Tongue (tissue), 2 donors: Measurements from ENCODE around the gene ELANE. TPM values are rescaled to one million over a fixed set of nuclear protein-coding genes. Genes with fewer than 3 reads are reported as not detected.
A peak's percentile ranks its signal among the peaks of the same experiment; 100 is the strongest.
"Not testable (repeated sequence)": the region's sequence is repeated elsewhere in the genome, so short reads cannot be mapped to it uniquely, and the experiment has no call there.

Experiments used
- DNase-seq: peaks from one replicate; pipeline ENCODE4 v3.0.0-alpha.2; 2015
- total RNA-seq: library from RNA; depleted of rRNA; stranded (reverse); fragments of >200 nt; gene quantifications from one replicate; pipeline ENCODE4 v1.2.3, GENCODE V29; 2014

Gene ELANE
- total RNA-seq, 1 donor from 2014 or later, result 3.5 TPM

GRCh38 chr19:879711-880438 is 27.8 kb downstream of the ELANE start:
- DNase-seq, result no peak

- no peak for DNase-seq
These were observed 29.4 kb downstream of the ELANE start for GRCh38 chr19:881385-882071.

DNA sequence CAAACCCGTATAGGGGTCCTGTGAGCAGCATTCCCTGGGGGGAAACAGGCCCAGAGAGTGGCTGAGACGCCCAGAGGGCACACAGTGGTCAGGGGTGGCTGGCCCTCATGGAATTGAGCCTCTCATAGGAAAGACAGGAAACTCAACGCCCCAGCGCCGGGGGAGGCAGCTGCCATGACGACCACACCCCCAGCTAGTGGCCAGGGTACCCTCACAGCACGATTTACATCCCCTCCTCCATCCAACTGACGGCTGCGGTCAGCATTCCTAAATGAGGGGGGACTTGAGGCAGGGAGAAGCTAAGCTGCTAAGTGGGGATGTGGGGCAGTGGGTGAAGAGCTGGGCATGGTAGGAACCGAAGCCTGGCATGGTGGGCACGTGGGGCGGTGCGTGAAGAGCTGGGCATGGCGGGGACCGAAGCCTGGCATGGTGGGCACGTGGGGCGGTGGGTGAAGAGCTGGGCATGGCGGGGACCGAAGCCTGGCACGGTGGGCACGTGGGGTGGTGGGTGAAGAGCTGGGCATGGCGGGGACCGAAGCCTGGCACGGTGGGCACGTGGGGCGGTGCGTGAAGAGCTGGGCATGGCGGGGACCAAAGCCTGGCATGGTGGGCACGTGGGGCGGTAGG is 30.9 kb downstream of the ELANE start:
- no peak for DNase-seq

- DNase-seq, result no peak
These were observed 31.6 kb downstream of the ELANE start for GRCh38 chr19:883661-884211.

DNA sequence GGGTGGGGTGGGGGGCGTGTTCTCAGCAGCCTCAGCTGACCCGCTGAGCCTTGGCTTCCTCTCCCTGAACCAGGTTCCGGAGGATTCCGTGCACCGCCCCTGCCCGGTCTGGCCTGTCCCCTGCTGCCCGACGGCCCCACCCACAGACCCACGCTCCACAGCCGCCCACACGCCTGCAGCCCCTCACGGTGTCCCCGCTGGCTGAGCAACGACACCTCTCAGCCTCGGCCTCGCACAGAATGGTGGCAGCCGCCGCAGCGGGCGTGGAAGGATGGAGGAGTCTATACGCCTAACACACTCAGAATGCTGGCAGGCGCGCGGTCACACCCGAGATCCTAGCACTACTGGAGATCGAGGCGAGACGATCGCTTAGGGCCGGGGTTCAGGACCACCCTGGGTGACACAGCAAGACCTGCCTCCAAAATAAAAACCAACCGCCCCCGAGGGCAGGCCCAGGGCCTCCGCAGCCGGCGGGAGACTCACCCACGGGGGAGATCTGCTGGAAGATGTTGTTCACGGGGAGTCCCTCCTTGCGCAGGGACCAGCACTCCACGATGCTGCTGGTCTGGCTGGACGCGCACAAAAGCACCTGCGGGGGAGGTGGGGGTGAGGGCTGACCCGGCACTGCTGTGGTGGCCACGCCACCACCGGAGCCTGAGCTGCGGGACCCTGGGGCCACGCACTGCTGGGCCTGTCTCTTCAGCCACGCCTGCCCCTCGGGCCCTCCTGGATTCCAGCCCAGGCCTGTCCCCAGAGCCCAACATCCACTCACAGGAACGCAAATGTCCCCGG is 32.5 kb downstream of the ELANE start:
- no peak for DNase-seq

GRCh38 chr19:885536-886224 is 33.6 kb downstream of the ELANE start:
- DNase-seq, result no peak

DNA sequence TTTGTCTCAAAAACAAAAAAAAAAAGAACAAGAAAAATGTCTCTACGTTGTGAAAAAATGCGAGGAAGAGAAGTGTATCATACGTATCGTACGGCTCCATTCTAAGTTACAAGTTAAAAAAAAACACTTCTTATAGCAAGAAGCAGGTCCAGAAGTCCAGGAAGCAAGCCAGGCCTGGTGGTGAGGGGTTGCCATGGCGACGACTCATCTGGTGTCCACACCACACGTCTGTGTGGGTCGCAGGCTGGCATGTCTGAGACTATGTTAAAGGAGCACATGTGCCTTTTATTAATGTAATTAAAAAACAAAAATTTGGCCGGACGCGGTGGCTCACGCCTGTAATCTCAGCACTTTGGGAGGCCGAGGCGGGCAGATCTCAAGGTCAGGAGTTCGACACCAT is 35.0 kb downstream of the ELANE start:
- DNase-seq, result no peak

DNA sequence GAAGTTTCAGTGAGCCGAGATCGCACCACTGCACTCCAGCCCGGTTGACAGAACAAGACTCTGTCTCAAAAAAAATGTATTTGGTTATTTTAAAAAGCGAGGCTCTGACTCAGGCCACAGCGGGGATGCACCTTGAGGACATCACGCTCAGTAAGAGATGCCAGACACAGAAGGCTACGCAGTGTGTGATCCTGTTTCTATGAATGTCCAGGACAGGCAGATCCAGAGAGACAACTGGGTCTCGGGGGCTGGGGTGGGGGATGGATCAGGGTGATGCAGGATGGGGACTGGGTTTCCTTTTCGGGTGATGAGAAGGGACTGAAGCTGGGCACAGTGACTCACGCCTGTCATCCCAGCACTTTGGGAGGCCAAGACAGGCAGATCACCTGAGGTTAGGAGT is 35.5 kb downstream of the ELANE start:
- DNase-seq, result no peak

GRCh38 chr19:888581-889385 is 36.7 kb downstream of the ELANE start:
- DNase-seq, result no peak

GRCh38 chr19:889662-890295 is 37.7 kb downstream of the ELANE start:
- DNase-seq, result no peak

DNA sequence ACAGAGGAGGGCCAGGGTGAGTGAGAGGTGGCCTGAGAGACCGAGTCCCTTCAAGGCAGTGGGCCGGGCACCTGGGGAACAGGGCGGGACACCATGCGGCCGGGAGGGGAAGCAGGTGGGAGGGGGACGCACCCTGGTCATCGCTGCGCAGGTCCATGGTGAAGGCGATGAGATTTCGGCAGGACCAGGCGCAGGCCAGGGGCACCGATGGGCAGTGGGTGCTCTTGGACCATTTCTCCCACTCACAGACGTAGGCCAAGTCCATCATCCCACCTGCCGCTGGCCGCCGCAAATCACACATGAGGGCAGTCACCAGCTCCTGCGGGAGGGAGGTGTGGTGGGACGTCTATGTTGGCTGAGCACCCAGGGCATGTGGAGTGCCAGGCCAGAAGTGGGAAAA is 38.7 kb downstream of the ELANE start:
- DNase-seq, result no peak

DNA sequence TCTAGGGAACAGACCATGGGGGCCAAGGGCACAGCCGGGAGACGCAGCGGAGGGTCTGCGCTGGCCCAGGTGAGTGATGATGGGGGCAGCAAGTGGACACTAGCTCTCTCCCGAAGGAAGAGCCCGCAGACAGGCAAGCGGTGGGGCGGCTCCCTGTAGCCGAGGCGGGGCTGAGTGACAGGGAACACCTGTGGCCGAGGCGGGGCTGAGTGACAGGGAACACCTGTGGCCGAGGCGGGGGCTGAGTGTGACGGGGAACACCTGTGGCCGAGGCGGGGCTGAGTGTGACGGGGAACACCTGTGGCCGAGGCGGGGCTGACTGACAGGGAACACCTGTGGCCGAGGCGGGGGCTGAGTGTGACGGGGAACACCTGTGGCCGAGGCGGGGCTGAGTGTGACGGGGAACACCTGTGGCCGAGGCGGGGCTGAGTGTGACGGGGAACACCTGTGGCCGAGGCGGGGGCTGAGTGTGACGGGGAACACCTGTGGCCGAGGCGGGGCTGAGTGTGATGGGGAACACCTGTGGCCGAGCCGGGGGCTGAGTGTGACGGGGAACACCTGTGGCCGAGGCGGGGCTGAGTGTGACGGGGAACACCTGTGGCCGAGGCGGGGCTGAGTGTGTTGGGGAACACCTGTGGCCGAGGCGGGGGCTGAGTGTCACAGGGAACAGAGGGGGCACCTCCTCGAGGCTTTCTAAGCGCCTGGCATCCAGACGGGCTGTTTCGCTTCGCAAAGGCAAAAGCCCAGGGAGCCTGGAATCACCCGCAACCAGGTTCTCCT is 39.5 kb downstream of the ELANE start:
- DNase-seq, result not testable (repeated sequence)

- DNase-seq, result peak; percentile 42
These were observed 40.3 kb downstream of the ELANE start for GRCh38 chr19:892243-892893.

DNA sequence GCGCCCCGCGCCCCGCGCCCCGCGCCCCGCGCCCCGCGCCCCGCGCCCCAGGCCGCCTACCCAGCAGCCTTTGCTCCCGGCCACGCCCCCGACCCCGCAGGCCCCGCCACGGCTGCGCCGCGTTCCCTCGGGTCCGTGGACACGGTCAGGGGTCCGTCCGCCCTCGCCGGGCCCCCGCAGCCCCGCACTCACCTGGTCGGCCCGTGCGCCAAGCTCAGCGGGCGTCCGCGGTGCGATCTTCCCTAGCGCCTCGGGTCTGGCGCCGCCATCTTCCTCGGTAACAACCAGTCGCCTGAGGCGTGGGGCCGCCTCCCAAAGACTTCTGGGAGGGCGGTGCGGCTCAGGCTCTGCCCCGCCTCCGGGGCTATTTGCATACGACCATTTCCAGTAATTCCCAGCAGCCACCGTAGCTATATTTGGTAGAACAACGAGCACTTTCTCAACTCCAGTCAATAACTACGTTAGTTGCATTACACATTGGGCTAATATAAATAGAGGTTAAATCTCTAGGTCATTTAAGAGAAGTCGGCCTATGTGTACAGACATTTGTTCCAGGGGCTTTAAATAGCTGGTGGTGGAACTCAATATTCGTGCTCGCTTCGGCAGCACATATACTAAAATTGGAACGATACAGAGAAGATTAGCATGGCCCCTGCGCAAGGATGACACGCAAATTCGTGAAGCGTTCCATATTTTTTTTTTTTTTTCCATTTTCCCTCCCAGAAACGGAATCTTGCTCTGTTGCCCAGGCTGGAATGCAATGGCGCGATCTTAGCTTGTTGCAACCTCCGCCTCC is 41.0 kb downstream of the ELANE start, which contains the start of the genes MED16 and RNU6-9:
Gene MED16, minus strand, starts transcription at position 294 of the 796 bp plus-strand sequence. CDS start 2,056 bp downstream, outside the sequence.
Gene RNU6-9, plus strand, starts transcription at position 591 of the 796 bp plus-strand sequence.
- peak; percentile 98 for DNase-seq

- DNase-seq, result no peak
These were observed 44.3 kb downstream of the ELANE start for GRCh38 chr19:896434-896833.

DNA sequence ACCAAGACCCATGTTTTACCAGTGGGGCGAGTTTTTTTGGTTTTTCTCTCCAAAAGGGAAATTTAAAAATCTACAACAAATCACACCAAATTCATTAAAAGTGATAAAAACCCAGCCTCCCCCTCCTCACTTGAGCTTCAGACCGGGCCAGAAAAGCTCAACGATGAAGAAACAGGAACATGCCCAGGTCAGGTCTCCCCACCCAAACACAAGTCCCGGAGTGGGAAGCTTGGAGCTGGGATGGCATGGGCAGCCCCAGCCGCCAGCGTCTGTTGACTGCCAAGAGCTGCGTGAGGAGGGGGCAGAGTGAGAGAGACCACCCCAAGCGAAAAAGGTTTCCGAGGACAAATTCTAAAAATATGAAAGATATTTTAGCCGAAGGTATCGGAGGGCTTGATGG is 44.9 kb downstream of the ELANE start:
- DNase-seq, result no peak

GRCh38 chr19:897442-898039 is 45.4 kb downstream of the ELANE start:
- DNase-seq, result no peak
